Measurements from ENCODE around the gene RPS10.

Gene RPS10

GRCh38 chr6:34425498-34426410 lies at the start of gene RPS10:
Gene RPS10, minus strand, starts transcription at chr6:34426069. Its CDS starts 848 bp downstream, at chr6:34425221.
- no peak for FAIRE-seq

- FAIRE-seq: no peak
These were observed 49.4 kb upstream of the RPS10 start for GRCh38 chr6:34475238-34475682.

- no peak for FAIRE-seq
These were observed 48.9 kb upstream of the RPS10 start for GRCh38 chr6:34474754-34475153.

- no peak for FAIRE-seq
These were observed 48.1 kb upstream of the RPS10 start for GRCh38 chr6:34473967-34474366.

- FAIRE-seq: no peak
These were observed 46.6 kb upstream of the RPS10 start for GRCh38 chr6:34472425-34472824.

GRCh38 chr6:34469499-34469898 lies 43.6 kb upstream of the RPS10 start:
- FAIRE-seq: no peak

GRCh38 chr6:34468378-34468892 lies 42.6 kb upstream of the RPS10 start:
- FAIRE-seq: no peak

- FAIRE-seq: no peak
These were observed 40.6 kb upstream of the RPS10 start for GRCh38 chr6:34466242-34467185.

- FAIRE-seq: no peak
These were observed 39.8 kb upstream of the RPS10 start, which contains the start of gene PACSIN1 for GRCh38 chr6:34465531-34466241. Gene PACSIN1, plus strand, starts transcription at chr6:34466076. Its CDS starts 60,230 bp downstream, at chr6:34526306.

GRCh38 chr6:34463849-34464248 lies 38.0 kb upstream of the RPS10 start:
- FAIRE-seq: no peak

GRCh38 chr6:34463299-34463698 lies 37.4 kb upstream of the RPS10 start:
- FAIRE-seq: no peak

- no peak for FAIRE-seq
These were observed 36.7 kb upstream of the RPS10 start for GRCh38 chr6:34462551-34462971.

- no peak for FAIRE-seq
These were observed 36.1 kb upstream of the RPS10 start for GRCh38 chr6:34462010-34462409.

- no peak for FAIRE-seq
These were observed 35.1 kb upstream of the RPS10 start for GRCh38 chr6:34460796-34461507.

GRCh38 chr6:34459899-34460593 lies 34.2 kb upstream of the RPS10 start:
- no peak for FAIRE-seq

GRCh38 chr6:34457742-34458735 lies 32.2 kb upstream of the RPS10 start:
- no peak for FAIRE-seq

GRCh38 chr6:34457382-34457741 lies 31.5 kb upstream of the RPS10 start:
- no peak for FAIRE-seq

GRCh38 chr6:34455831-34456230 lies 30.0 kb upstream of the RPS10 start:
- FAIRE-seq: no peak

- FAIRE-seq: no peak
These were observed 25.3 kb upstream of the RPS10 start for GRCh38 chr6:34451192-34451591.

GRCh38 chr6:34447910-34448309 lies 22.0 kb upstream of the RPS10 start:
- FAIRE-seq: no peak

Measured in colon (tissue), 2 donors.